NCI-H1048 (cell line): Measurements from ENCODE around the gene ZNF581.

Experiments used
- DNase-seq: peaks from one replicate; lab custom pipeline; 2025; lab: John Stamatoyannopoulos, UW

Gene ZNF581

GRCh38 chr19:55626350-55626749, 17.1 kb upstream of the ZNF581 start:
- DNase-seq = no peak

- DNase-seq = peak; percentile 86
These were observed 11.0 kb upstream of the ZNF581 start for GRCh38 chr19:55632463-55632834.

DNA sequence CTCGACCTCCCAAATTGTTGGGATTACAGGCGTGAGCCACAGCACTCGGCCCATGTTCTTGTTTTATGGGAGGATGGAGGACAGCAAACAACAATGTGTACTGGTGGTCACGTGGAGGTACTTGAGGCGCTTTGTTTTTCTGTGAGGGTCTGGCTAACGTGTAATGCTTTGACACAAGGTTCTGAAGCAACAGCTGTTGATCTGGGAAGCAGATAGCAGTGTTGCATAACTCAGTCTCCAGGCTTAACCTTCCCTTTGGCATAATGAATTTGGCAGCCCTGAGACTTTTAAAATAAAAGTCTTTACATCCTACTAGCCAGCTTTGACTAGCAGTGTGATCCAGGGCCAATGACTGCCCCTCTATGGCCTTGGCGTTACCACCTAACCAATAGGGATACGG, 9.6 kb upstream of the ZNF581 start:
- no peak for DNase-seq

DNA sequence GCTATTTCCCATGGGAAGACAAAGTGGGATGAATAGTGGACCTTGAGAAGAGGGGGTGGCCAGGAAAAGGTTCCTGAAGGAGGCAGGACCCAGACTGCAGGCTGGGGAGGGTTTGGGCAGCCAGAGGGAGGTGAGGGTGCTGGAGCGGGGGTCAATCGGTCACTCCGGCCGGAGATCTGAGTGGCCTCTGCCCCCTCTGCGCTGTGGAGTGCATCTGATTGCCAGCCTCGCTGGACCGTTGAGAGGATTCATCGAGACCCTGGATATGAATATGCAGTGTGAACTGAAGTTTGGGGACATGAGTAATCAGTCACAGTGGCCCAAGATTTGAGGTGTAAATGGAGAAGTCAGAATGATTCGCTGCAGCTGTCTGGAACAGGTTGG, 8.1 kb upstream of the ZNF581 start:
- DNase-seq = no peak

GRCh38 chr19:55635856-55636440, 7.5 kb upstream of the ZNF581 start:
- DNase-seq = no peak

GRCh38 chr19:55636723-55637122, 6.7 kb upstream of the ZNF581 start:
- DNase-seq = no peak

- DNase-seq = no peak
These were observed 5.9 kb upstream of the ZNF581 start for GRCh38 chr19:55637534-55637933.

- DNase-seq = no peak
These were observed 4.5 kb upstream of the ZNF581 start for GRCh38 chr19:55638864-55639359.

DNA sequence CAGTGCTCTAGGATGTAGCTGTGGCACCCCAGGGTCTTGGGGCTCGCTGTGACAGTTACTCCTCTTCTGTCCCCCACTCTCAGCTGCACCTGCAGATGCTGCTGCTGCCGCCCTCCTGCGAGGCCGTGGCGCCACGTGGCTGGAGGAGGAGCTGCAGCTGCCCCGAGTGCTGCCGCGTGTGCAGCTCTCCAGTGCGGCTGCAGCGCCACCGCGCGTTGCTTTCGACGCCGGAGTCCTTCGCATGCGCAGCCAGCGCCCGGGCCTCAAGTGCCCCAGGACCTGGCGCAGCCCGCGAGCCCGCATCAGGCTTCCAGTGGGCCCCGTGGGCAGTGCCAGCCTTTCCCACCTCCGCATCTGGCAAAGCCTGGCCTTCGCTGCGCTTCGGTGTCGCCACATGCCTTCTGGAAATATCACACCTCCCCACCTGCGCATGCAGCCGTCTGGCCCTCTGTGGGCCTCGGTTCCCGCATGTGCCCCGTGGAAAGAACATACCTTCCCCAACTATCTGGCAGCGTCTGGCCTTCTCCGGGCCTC, 3.3 kb upstream of the ZNF581 start:
- DNase-seq = peak; percentile 70

DNA sequence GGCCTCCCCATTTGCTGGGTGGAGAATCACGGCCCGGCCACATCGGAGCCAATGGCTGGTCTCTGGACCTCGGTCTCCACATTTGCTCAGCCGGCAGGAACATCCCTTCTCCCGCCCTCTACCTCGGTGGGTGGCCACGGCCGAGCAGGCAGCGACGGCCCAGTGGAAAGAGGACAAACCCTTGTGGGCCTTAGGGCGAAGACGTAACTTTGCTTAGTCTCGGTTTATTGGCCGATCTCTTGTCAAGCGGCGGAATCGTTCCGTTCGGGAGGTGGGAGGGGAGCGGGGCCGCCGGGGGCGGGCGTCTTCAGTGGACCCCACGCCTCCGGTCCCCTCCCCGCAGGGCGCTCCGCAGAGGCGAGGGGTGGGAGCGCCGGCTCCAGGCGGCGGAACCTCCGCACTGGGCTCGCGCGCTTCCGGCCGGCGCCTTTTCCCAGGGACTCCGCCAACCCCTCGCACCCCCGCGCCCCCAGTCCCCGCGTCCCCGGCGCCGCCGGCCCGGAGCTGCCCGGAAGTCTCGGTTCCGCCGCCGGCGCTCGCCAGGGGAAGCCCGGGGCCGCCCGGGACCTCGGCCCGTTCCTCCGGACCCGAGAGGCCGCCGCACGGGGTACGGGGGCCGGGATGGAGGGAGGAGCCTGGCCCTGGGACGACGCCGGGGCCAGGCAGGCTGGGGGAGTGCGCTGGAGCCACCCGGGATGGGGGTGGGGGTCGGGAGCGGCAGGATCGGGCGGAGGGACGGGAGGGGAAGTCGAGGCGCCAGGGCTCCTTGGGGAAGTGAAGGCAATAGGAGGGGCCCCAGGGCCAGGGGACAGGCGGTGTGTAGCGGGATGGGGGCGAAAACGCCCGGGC, 2.6 kb upstream of the ZNF581 start, which contains the start of gene ZNF580:
Gene ZNF580 (plus strand): TSS at position 426 of the 849 bp plus-strand sequence. CDS start 1,507 bp downstream, outside the sequence.
- no peak for DNase-seq

DNA sequence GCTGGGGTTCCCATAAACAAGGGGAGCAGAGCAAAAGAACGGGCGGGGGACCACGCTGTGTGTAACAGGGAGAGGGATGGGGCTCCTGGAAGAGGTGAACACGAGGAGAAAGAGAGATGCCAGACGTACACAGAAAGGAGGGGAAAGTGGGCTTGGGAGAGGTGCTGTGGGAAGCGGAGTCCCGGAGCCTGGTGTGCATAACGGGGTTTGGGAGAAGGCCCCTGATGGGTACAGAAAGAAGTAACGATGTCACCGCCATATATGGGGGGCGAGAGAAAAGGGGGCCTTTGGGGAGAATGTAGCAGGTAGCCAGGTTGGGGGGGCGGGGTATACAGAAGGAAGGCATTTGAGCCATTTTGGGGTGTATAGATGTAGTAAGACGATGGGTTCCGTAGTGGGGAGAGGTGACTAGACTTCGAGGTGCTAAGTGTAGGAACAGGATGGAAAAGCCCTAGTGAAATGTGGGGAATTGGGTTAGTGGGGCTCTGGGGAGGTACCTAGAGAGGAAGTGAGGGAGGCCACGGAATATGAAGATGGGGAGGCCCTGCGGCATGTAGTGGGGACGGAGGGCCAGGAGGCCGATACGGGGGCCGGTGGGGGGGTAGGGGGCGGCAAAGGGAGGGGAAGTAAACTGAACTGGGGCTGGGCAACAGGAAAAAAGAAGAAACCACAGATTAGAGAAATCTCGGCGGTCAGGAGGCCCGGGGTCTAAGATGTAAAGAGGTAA, 1.9 kb upstream of the ZNF581 start:
- DNase-seq = no peak

GRCh38 chr19:55642153-55643002, 1.1 kb upstream of the ZNF581 start:
- DNase-seq = no peak

DNA sequence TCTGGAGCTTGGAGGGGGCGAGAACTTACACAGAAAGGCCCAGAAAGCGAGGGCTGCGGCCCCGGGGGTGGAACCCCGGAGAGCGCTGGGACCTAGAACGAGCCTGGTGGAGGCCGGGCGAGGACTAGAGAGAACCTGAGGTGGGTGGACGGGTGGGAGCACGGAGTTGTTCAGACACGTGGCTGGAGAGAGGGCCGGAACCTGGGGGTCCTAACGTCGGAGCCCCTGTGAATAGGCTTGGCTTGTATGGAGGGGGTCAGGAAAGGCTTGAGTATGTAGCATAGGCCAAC, 383 bp downstream of the ZNF581 start:
- no peak for DNase-seq

DNA sequence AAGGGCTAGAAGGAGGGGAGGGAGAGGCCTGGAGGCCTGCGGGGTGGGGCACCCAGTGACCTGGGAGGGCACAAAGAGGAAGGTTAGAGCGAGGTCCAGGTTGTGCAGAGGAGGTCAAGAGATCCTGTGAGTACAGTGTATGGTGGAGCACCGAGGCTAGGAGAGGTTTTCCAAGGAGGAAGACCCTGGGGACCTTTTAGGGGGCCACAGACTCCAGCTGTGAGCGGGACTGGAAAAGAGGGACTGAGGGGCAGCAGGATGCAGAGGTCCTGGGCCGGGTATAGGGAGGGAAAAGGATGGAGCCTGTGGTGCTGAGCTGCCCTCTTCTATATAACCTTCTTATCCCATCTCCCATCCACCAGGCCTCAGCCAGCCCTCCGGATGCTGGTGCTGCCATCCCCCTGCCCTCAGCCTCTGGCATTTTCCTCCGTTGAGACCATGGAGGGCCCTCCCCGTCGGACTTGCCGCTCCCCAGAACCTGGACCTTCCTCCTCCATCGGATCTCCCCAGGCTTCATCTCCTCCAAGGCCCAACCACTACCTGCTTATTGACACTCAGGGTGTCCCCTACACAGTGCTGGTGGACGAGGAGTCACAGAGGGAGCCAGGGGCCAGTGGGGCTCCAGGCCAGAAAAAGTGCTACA, 863 bp downstream of the ZNF581 start:
- DNase-seq = no peak

- DNase-seq = no peak
These were observed 1.5 kb downstream of the ZNF581 start for GRCh38 chr19:55644842-55645511.

GRCh38 chr19:55645512-55645881, 2.0 kb downstream of the ZNF581 start:
- no peak for DNase-seq

DNA sequence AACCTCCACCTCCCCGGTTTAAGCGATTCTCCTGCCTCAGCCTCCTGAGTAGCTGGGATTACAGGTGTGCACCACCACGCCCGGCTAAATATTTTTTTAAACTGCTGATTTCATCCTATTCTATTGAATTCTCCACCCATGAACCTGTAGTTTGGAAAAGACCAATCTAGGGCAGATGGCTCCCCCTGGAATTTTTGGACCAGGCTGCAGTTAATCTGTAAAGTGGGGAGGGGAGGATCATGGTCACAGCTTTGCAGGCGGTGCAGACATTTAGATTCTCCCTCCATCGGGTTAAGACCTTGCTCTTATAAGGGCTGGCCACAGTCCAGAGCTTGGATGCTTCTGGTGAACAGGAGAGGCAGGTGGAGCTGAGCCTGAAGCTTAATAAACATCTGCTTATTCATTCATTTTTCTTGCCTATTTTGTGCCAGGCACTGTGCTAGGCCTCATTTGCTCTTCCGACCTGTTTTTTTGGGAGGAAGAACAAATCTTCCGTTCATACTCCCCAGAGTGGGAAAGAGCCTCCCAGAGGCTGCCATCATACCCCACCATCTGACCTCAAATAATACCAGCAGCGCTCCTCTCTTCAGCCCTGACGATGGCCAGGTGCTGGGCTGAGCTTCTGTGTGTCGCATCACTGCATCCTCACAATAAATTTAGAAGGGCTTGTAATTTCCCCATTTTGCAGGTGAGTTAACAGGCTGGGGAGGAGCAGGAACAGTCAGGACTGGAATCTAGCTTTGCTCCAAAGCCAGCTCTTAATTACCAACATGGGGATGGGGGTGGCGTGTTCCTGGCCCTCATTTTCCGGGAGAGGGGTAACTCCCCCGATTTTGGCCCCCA, 3.7 kb downstream of the ZNF581 start:
- DNase-seq = no peak

DNA sequence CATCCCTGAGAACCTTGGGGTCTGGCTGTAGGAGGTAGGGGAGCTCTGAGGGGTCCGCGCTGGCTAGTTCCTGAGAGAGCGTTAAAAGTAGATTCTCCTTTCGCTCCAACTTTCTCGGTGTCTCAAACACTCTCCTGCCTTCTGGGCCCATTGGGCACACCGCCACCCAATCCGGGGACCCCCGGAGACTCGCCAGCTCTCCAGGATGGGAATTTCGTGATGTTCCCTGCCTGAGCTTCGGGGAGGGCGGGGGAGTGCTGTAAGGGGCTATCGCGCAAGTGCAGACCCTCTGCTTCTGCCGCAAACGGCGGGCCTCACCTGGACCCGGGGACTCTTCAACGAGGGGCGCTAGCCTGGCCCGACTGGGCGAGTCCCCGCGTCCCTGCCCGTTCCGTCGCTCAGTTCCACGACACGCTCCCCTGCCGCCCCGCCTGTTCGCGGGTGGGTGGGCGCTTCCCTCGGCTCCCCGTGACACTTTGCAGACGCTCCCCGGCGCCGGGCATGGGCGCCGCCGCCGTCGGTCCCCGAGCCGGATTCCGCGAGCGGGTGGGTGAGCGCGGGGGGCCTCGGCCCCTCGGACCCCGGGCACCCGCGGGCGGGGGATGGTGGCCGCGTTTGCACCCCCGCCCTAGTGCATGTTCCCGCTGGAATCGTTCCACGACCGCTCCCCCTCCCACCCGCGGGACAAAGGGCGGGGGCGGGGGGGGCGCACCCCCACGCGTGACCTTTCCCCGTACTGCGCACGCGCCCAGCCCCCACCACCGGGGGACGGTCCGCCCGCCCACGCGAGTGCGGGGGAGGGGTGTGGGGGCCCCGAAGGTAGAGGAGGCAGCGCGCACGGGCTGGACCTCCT, 4.5 kb downstream of the ZNF581 start, which contains the start of gene CCDC106:
Gene CCDC106 (plus strand): TSS at position 481 of the 853 bp plus-strand sequence. CDS start 835 bp downstream, outside the sequence.
- DNase-seq = peak; percentile 38
